GM12875 (cell line): Measurements from ENCODE around the gene CPB1.
"Not testable (repeated sequence)": the region's sequence is repeated elsewhere in the genome, so short reads cannot be mapped to it uniquely, and the experiment has no call there.

Experiments
- H3K4me3 ChIP-seq: one replicate; pipeline ENCODE4 v1.5.1; 2011; ENCODE audit warnings: low read depth, low read length, control low read depth
- TF ChIP-seq, protein P1 (sequence below): IDR thresholded peaks from 2 replicates; pipeline ENCODE4 v1.5.1; 2011; ENCODE audit warnings: low read depth, mild to moderate bottlenecking, control low read depth, inconsistent platforms, low read length, moderate library complexity, borderline replicate concordance; ENCODE audit not compliant: insufficient read depth

CPB1 gene

GRCh38 chr3:148827585-148827984, at the start of gene CPB1:
Gene CPB1 (plus strand): TSS chr3:148827811. CDS start chr3:148827824, 13 bp downstream.
- H3K4me3 ChIP-seq = no peak within 1 kb of the TSS
- TF ChIP-seq, protein P1, sequence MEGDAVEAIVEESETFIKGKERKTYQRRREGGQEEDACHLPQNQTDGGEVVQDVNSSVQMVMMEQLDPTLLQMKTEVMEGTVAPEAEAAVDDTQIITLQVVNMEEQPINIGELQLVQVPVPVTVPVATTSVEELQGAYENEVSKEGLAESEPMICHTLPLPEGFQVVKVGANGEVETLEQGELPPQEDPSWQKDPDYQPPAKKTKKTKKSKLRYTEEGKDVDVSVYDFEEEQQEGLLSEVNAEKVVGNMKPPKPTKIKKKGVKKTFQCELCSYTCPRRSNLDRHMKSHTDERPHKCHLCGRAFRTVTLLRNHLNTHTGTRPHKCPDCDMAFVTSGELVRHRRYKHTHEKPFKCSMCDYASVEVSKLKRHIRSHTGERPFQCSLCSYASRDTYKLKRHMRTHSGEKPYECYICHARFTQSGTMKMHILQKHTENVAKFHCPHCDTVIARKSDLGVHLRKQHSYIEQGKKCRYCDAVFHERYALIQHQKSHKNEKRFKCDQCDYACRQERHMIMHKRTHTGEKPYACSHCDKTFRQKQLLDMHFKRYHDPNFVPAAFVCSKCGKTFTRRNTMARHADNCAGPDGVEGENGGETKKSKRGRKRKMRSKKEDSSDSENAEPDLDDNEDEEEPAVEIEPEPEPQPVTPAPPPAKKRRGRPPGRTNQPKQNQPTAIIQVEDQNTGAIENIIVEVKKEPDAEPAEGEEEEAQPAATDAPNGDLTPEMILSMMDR = no peak

- TF ChIP-seq, protein P1 = no peak
- H3K4me3 ChIP-seq = no peak overlapping the region
These were observed 48.7 kb upstream of the CPB1 start for GRCh38 chr3:148778926-148779325.

- not testable (repeated sequence) for H3K4me3 ChIP-seq
These were observed 42.6 kb upstream of the CPB1 start for GRCh38 chr3:148785026-148785425.

DNA sequence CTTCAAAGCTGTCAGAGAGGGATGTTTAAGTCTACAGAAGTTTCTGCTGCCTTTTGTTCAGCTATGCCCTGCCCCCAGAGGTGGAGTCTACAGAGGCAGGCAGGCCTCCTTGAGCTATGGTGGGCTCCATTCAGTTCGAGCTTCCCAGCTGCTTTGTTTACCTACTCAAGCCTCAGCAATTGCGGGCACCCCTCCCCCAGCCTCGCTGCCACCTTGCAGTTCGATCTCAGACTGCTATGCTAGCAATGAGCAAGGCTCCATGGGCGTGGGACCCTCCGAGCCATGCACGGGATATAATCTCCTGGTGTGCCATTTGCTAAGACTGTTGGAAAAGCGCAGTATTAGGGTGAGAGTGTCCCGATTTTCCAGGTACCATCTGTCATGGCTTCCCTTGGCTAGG, 41.5 kb upstream of the CPB1 start:
- not testable (repeated sequence) for H3K4me3 ChIP-seq

GRCh38 chr3:148789146-148789545, 38.5 kb upstream of the CPB1 start:
- no peak overlapping the region for H3K4me3 ChIP-seq
- TF ChIP-seq, protein P1 = no peak

- TF ChIP-seq, protein P1 = no peak
- no peak overlapping the region for H3K4me3 ChIP-seq
These were observed 37.7 kb upstream of the CPB1 start for GRCh38 chr3:148789906-148790305.

DNA sequence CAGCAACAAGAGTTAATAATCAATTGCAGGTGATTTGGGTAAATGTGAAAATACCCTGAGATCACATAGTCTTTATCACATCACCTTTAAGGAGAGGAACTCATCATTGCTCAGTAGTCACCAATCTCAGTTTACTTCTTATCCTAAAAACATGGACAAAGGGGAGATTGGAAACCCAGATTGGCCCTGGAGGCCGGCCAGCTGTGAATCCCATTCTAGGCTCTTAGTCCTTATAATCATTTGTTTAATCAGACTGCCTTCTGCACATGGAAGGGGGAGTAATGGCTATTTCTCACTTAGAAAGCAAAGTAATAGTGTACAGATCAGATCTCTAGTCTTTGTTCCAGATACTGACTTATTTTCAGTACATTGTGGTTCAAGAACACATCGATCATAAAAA, 37.2 kb upstream of the CPB1 start:
- TF ChIP-seq, protein P1 = no peak
- no peak overlapping the region for H3K4me3 ChIP-seq

GRCh38 chr3:148790851-148791735, 36.5 kb upstream of the CPB1 start:
- TF ChIP-seq, protein P1 = no peak
- H3K4me3 ChIP-seq = no peak overlapping the region
